HG03521 (cell line): ENCODE results near the gene GALNT6.

ENCODE experiments used
- ATAC-seq: cut with Tn5 transposase; IDR thresholded peaks from one replicate; pipeline ENCODE4 v1.9.1; 2021; ENCODE audit warnings: mild to moderate bottlenecking, moderate library complexity; ENCODE audit not compliant: unreplicated experiment

Gene GALNT6, protein sequence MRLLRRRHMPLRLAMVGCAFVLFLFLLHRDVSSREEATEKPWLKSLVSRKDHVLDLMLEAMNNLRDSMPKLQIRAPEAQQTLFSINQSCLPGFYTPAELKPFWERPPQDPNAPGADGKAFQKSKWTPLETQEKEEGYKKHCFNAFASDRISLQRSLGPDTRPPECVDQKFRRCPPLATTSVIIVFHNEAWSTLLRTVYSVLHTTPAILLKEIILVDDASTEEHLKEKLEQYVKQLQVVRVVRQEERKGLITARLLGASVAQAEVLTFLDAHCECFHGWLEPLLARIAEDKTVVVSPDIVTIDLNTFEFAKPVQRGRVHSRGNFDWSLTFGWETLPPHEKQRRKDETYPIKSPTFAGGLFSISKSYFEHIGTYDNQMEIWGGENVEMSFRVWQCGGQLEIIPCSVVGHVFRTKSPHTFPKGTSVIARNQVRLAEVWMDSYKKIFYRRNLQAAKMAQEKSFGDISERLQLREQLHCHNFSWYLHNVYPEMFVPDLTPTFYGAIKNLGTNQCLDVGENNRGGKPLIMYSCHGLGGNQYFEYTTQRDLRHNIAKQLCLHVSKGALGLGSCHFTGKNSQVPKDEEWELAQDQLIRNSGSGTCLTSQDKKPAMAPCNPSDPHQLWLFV

DNA sequence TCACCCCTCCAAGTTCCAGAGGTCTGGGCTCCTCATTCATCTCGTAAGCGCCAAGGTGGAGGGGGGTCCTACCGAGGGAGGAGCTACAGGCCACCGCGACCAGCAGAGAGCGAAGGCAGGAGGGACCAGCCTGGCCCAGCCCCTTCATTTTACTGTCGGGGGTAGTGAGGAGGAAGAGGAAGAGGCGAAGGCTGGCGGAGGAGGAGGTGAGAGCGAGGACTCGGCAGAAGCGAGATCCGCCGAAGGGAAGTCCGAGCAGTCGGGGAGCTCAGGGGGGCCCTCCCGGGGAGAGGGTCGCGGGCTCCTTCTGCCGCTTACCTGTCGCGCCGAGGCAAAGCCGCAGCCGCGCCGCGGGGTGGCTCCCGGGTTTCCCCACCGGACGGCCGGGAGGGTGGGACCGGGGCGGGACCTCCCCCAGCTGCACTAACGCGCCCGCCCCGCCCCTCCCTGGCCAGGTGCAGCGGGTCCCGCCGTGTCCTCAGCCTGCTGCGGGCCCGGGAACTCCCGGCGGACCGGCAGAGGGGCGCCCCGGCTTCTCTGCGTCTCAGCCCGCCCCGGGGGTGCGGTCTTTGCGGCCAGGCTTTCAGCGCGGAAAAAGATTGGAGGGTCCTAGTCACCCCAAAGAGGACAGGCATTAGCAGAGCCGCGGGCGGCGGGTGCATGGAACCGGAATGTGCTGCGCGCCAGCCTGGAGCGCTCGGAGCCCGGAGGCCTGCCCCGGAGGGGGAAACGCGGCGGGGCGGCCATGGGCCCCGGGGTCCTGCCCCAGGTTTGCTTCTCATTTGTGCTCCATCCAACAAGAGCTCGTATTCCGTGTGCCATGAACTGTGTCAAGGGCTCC lies at the start of gene GALNT6:
Gene GALNT6 (minus strand): TSS at position 124 of the 841 bp plus-strand sequence. CDS start 11,625 bp downstream, outside the sequence.
- peak; percentile 39 for ATAC-seq

DNA sequence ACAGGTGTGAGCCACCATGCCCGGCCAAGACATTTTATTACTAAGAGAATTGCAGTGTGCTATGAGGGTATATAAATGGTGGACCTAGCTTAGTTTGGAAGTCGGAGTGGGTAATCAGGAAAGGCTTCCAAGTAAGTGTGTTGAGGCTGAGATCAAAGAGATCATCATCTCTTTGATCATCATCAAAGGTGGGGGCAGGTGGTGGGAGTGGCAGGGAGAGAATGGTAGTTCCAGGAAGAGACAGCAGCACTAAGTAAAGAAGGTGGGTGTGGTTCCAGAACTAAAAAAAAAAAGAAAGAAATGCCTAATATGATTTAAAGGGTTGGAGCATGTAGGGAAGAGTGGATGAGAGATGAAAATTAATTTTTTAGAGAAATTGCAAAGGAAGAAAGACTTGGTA lies 48.1 kb upstream of the GALNT6 start:
- ATAC-seq = no peak

DNA sequence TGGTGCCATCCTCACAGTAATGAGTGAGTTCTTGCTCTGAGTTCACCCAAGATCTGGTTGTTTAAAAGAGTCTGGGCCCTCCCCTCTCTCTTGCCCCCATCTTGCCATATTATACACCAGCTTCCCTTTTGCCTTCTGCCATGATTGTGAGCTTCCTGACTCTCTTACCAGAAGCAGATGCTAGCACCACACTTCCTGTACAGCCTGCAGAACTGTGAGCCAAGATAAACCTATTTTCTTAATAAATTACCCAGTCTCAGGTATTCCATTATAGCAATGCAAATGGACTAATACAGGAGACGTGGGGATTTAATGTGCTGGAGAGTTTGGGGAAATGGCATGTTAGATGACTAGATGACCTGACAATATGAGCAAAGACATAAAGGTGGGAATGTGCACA lies 46.2 kb upstream of the GALNT6 start:
- ATAC-seq = no peak

DNA sequence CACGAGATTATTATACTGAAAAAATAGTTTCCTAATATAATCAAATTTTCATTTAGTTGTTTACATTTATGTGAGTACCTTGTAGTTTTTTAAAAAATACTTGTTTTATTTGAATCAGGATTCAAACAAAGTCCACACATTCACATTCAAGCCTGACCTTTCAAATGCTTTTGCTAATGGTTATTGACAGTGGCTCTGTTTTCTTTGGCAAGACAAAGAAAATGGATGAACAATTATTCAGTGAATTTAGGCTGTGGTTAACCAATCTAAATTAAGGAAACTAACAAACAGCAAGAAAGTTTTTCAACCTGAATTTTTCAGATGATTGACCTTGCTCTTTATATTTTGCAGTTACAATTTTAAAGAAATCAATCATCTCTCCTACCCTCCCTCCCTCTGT lies 43.1 kb upstream of the GALNT6 start:
- no peak for ATAC-seq

DNA sequence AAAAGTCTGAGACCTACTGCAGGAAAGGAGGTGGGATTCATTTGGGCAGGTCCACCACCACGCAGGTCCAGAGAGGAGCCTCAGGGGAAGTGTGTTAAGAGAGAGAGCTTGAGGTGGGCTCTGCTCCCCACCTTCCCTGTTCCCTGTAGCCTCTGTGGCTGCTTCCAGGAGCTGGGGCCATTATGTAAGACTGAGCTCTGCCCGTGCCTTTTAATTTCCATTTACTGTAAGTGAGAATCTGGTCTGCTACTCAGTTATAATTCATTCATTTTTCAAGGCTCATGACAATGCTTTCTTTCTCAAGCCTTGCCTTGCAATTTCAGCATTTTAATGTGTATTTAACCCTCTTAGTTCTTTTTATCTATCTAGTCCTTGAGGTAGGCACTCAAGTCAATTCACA lies 41.7 kb upstream of the GALNT6 start:
- no peak for ATAC-seq

DNA sequence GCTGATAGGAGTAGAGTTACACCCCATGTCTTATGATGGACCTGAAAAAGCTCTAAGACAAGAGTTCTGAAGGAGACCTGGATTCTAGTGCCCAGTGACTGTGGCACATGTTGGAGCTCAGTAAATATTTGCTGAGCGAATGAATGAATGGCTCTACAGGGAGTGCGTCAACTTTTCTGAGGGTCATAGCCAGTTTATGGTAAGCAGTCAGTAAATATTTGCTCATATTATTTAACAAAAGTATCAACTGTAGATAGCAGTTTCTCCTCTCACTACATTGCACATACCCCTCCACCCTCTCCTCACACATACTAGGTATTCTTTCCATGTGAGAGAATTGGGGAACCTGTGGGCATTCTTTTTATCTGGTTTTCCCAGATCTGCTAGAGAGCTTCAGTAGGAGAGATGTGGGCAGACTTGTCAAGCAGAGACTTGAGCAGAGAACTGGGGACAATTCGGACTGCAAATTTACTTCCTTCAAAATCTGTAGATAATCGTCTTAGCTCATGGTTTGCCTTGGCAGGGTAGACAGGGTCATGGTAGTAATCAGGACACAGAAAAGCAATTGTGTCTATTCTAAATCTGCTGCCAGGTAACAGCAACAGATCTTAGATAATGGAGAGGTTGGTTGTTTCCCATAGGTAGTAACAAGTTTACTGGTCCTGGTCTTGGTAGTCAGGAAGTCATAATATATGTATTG lies 39.1 kb upstream of the GALNT6 start:
- no peak for ATAC-seq

DNA sequence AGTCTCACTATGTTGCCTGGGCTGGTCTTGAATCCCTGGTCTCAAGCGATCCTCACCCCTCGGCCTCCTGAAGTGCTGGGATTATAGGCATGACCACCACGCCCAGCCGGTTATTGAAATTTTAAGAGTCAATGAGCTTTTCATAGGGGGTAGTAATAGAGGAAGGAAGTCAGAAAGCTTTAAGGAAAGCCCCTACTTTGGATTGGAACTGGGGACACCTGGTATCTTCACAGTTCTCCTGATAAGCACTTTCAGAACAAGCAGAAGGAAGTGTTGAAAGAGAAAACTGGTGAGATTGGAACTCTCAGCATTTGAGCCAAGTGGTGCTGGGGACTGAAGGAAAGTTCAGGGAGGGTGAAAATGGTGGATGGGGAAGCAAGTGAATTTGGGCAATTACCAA lies 38.5 kb upstream of the GALNT6 start:
- ATAC-seq = no peak

DNA sequence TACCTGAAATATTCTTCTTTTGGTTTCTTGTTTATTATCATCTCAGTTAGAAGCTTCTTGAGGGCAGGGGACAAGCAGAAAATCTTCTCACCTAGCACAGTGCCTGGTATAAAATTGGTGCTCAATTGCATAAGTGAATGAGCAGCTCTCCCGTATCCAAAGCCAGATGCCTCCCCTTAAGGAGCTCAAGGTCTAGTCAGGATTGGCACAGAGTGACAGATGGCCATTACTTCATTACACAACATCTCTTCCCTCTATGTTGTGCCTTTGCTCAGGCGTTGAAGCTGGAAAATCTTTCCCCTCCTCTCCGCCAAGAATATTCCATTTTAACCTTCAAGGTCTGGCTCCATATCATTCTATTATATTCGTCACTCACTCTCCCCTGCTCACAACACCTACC lies 37.0 kb upstream of the GALNT6 start:
- ATAC-seq = no peak

DNA sequence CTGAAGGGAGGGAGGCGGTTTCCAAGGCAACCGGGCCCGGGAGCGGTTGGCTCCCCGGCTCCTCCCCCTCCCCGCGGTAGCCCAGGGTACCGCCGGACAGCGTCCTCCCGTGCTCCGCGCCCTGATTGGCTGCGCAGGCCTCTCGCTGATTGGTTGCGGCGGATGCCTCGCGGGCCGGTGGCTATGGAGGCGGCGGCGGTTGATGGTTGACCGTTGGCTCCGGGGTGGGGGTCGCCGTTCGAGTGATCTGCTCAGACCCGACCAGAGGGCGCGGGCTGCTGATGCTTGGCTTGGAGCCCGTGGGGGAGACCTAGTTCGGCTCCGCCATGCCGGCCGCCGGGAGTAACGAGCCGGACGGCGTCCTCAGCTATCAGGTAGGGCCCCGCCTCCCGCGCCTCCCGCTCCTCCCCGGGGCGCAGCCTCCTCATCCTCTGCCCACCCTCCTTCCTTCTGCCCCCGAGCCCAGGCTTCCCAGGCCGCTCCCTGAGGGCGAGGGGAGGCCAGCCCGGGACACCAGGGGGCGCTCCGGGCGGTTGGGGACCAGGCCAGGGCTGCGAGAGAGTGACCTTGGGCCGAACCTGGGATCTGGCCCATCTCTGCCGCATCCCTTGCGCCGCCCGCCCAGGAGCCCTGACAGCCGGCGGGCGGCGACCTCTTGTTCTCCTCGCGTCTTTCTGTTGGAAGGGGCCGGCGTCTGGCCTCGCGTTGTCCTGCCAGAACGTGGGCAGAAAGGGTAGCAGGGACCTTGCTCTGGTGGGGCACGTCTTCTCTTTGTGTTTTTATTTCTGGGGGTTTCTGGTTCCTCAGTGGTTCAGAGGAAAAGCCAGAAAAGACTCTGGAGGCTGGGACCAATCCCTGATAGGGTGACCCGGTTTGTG lies 33.7 kb upstream of the GALNT6 start, which contains the start of gene SLC4A8:
Gene SLC4A8 (plus strand): TSS at position 170 of the 878 bp plus-strand sequence. CDS start 157 bp downstream, at position 327.
- peak; percentile 87 for ATAC-seq

DNA sequence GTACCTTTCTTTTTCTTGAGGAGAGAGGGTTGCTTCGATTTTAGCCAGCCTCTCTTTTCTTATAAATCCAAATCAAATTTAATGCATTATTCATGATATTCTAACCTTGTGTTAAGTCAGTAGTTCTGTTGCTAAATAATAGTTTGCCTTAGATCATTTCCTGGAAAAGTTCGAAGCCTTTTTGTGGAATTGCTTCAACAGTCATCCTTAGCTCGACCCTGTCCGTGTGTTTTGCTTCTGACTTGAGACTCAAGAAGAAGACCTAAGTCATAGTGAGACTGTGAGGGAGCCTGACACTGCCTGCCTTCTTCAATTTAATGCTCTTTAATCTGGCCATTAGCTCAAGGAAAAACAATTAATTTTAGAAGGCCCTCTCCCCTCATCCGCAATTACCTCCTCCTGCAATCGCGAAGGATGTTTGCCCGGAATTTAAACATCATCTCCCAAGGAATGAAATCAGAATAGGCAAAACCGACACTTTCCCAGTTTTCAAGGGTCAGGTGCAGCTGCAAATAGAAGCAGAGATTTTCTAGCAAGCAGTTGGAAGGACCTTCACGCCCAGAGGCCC lies 33.0 kb upstream of the GALNT6 start:
- no peak for ATAC-seq

DNA sequence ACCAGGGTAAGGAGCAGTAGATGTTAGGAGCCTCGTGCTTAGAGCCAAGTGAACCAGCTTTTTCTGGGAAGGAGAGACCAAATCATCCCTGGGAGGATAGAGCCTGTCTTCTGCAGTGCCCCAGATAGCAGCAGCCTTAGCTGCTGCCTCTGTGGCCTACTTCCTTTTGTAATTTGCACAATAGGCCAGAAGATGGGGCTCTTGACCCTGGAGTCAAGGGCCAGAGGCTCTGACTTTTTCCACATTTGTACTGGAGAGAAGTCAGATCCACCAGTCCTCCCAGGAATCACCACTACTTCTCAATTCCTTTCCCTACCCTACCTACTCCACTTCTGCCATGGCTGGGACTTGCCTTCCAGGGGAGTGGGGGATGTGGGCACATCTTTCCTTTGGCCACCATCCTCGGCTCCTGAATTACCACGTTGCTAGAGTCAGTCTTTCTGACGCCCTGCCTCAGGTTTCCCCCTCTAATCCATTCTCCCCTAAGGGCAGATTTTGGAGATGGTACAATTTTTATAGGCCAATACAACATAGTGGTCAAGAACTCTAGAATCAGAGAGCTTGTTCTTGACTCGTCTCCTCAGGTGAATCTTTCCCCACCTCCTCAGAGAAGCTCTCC lies 30.2 kb upstream of the GALNT6 start:
- no peak for ATAC-seq

DNA sequence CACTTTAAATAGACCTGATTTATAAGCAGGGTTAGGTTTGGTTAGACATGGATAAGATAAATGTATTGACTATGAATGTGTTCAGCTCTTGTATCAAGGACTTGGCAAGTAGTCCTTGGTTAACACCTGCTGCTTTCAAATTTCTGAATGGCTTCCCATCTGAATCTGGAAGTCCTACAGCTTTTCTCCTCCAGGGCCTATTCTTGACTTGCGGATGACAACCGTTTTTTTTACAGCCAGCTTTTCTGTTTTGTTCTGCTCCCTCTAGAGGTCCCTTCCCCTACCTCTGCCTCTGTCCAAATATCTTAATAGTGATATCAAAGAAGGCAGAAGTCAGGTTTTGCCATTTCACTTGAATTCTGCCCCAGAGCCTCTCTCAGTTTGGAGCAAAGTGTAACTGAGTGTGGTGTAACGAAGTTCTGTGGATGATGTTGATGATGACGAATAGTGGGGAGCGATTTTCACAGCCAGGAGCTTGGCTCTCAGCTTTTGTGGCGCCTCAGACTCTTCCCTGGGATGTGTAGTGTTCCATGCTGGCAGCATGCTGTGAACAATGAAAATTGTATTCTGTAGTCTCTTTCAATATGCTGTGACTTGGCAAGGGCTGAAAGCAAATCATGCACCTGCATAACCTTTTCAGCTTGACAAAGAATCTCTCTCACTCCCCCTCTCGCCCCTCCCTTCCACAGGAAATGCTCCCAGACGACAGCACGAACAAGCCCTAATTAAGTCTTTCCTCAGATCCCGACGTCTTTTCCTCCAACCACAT lies 28.4 kb upstream of the GALNT6 start:
- no peak for ATAC-seq

DNA sequence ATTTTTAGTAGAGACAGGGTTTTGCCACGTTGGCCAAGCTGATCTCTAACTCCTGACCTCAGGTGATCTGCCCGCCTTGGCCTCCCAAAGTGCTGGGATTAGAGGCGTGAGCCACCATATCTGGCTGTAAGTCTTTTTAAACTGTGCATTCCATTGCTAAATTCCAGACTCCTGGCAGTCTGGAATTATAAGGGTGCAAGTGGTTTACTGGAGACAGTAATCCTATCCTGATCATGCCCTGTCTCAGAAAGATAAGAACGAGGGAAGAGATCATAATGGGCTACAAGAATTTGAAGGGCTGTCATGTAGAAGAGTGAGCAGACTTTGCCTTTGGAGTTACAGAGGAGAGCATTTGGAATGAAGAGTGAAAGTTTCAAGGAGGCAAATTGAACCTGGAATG lies 26.6 kb upstream of the GALNT6 start:
- ATAC-seq = no peak

DNA sequence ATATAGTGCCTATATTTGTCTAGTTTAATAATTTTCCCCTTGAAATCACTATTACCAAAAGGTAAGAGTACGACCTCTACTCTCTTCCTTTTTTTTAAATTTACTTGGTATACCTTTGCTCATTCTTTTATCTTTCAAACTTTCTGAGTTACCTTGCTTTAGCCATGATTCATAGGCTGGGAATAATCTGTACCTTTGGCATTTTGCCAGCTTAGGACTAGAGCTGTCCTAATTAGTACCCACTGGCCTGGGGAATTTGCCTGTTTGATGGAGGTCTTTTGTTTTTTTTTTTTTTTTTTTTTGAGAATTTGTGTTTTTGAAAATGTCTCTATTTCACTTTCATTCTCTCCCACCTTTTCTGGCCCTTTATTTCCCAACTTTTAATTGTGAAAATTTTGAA lies 24.7 kb upstream of the GALNT6 start:
- no peak for ATAC-seq

DNA sequence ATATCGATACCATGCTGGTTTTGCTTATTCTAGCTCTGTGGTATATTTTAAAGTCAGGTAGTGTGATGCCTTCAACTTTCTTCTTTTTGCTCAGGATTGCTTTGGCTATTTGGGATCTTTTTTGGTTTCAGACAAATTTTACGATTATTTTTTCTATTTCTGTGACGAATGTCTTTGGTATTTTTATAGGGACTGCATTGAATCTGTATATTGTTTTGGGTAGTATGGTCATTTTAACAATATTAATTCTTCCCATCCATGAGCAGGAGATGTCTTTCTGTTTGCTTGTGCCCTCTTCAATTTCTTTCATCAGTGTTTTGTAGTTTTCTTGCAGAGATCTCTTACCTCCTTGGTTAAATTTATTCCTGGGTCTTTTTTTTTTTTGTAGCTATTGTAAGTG lies 22.6 kb upstream of the GALNT6 start:
- no peak for ATAC-seq

DNA sequence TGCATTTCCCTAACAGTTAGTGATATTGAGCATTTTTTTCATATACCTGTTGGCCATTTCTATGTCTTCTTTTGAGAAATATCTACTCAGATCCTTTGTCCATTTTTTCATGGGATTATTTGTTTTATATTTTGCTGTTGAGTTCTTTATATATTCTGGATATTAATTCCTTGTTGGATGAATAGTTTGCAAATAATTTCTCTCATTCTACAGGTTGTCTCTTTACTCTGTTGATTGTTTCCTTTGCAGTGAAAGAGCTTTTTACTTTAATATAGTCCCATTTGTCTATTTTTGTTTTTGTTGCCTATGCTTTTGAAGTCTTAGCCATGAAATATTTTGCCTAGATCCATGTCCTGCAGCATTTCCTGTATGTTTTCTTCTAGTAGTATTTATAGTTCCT lies 21.9 kb upstream of the GALNT6 start:
- no peak for ATAC-seq

DNA sequence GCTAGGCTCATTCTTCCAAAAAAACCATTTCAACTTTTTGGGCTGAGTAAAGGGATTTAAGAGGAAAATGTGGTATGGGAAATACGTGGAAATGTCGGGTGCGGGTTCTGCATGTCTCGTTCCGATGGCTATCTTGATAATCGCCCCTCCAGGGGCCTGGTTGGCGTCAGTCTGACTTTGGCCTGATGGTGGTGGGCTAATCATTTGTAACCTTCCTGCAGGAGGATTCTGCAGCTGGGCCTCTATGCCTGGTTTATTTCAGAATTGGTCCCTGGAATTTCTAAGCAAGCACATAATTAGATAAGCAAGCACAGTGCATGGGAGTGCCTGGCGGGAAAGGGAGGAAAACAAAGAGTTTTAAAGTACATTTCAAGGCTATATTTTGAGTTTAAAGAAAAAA lies 18.6 kb upstream of the GALNT6 start:
- no peak for ATAC-seq

DNA sequence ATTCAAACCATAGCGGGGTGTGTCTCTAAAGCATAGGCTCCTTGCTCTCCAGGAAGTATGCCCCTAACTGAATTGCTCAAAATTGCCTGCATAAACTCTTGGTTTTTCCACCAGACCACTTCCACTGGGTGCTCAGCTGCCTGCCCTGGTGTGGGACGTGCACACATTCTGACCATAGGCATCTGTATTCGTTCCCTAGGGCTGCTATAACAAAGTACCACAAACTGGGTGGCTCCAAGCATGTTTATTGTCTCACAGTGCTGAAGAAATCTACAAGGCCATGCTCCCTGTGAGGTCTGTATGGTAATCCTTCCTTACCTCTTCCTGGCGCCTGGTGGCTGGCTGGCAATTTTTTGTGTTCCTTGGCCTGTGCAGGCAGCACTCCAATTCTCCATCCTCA lies 16.4 kb upstream of the GALNT6 start:
- ATAC-seq = no peak
